Right lobe of liver (tissue), 6 donors: ENCODE data around the gene DAPK1. TPM values are rescaled to one million over a fixed set of nuclear protein-coding genes. Genes with fewer than 3 reads are reported as not detected.

Experiments used
- ATAC-seq, 4 donors: fragments of 200-7000 bp; cut with Tn5 transposase; one replicate each; pipeline ENCODE4 v1.9.1; 2020; ENCODE audit warnings: mild to moderate bottlenecking in 4 of 4, moderate library complexity in 4 of 4
- DNase-seq, 3 donors: peaks; one replicate each; pipeline ENCODE4 v3.0.0-alpha.2; 2020
- H3K27ac ChIP-seq, 3 donors: fragments of 200-600 bp; one replicate each; pipeline ENCODE4 v1.8.0; 2022
- H3K27me3 ChIP-seq, 2 donors: fragments of 200-600 bp; one replicate each; pipeline ENCODE4 v1.8.0; 2022
- H3K36me3 ChIP-seq, 4 donors: fragments of 200-600 bp; sonication (generic) in 1 of 4; one replicate each; pipeline versions ENCODE4 v1.5.1 to v1.8.0; 2017 to 2022; ENCODE audit warnings: control low read depth in 1 of 4
- H3K4me1 ChIP-seq, 4 donors: fragments of 200-600 bp; sonication (generic) in 1 of 4; one replicate each; pipeline versions ENCODE4 v1.5.1 to v1.8.0; 2017 to 2022; ENCODE audit warnings: control low read depth in 1 of 4
- H3K4me3 ChIP-seq, 3 donors: fragments of 200-600 bp; one replicate each; pipeline ENCODE4 v1.8.0; 2022
- H3K9me3 ChIP-seq, 4 donors: fragments of 200-600 bp; sonication (generic) in 1 of 4; one replicate each; pipeline versions ENCODE4 v1.5.1 to v1.8.0; 2017 to 2022; ENCODE audit warnings: control low read depth in 1 of 4
- POLR2A ChIP-seq: fragments of 450-650 bp; IDR thresholded peaks from one replicate; pipeline ENCODE4 v1.6.1; 2017; ENCODE audit warnings: antibody characterized with exemption, mild to moderate bottlenecking
- WGBS: methylation state at CpG from one replicate; pipeline ENCODE4 v1.1.6; 2018; ENCODE audit warnings: low coverage, low lambda C conversion rate; ENCODE audit not compliant: insufficient coverage; ENCODE audit errors: missing lambda C conversion rate; 5-methylcytosine and 5-hydroxymethylcytosine counted together
- intact Hi-C, 2 donors: fragments of 100-400 bp; cut with DNase I; formaldehyde crosslinking; loops; one replicate each; pipeline versions ENCODE4 v1.11.2 to v1.14.1; 2022
- total RNA-seq, 6 experiments: library from RNA; depleted of rRNA in 2 of 6; stranded (reverse); fragments of >200 nt in 2 of 6; fragmentation: NEBNext Ultra II Directional in 3 of 6; extraction: Animal tissue kit (Norgen Biotek cat#: 25700) in 3 of 6; gene quantifications; one replicate each; pipeline versions ENCODE4 v1.1.0 to v1.2.4, GENCODE V29; 2016 to 2023
- TF ChIP-seq, protein P1 (sequence below), 4 donors: fragments of 200-600 bp in 3 of 4; fragments of 450-650 bp in 1 of 4; IDR thresholded peaks; one replicate each; pipeline versions ENCODE4 v1.5.1 to v1.8.0; 2016 to 2022; ENCODE audit warnings: antibody characterized with exemption in 4 of 4, mild to moderate bottlenecking in 2 of 4
- donor health status: DM: no; HTN: yes; CAD: no.
- donor health status: DM: no; HTN: no; CAD: no.
- donor health status: DM: no; HTN: no; CAD: no.
- donor health status: DM: no; HTN: yes; CAD: no.
- donor health status: DM: no; HTN: yes; CAD: no.

DAPK1 gene
- total RNA-seq, 6 experiments from 2014 or later = 17.4 to 55.0 (median 33.9) TPM

DNA sequence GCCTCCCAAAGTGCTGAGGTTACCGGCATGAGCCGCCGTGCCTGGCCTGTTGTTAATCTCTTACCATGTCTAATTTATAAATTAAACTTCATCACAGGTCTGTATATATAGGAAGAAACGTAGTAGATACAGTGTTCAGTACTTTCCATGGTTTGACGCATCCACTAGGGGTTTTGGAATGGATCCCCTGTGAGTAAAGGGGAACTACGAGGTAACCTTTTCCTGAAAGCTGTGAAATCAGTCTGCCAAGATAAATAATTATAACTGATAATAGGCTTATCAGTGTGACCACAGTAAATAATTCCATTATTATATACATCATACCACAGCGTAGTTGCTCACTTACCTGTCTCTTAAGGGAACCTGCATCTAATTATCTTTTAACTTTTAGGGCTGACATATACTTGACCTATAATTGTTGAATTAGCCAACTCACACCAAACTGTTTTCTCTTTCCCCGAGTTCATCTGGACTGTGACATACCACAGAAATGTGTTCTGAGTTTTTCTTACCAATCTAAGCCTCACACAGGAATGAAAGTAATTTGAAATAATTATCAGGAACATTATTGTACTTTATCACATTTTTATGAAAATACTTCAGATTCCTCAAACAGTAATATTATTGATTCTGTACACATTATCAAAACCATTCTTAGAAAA lies 42.9 kb downstream of the DAPK1 start:
- no peak for ATAC-seq
- H3K9me3 ChIP-seq = no peaks in the 10 kb centered on the region

DNA sequence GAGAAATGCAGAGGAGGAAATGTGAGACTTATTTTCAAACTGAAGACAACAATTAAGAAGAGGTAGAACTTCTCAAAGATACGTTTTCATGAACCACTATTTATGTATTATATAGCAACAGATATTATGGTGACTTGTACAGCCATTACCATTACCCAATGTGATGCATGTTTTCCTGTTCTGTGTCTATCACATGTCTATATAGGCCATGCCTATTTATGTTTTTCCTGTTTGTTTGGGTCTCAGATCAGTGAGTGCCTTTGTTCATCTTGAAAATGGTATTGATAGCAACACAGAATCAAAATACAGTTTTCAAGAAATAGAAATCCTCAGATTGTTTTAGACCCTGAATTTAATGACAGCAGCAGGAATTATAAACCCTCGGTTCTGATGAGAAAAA lies 44.0 kb downstream of the DAPK1 start:
- H3K36me3 ChIP-seq = no peaks in the 10 kb centered on the region
- no peak overlapping the region for H3K27ac ChIP-seq
- no peak for DNase-seq
- no peak for TF ChIP-seq POLR2A
- TF ChIP-seq, protein P1, sequence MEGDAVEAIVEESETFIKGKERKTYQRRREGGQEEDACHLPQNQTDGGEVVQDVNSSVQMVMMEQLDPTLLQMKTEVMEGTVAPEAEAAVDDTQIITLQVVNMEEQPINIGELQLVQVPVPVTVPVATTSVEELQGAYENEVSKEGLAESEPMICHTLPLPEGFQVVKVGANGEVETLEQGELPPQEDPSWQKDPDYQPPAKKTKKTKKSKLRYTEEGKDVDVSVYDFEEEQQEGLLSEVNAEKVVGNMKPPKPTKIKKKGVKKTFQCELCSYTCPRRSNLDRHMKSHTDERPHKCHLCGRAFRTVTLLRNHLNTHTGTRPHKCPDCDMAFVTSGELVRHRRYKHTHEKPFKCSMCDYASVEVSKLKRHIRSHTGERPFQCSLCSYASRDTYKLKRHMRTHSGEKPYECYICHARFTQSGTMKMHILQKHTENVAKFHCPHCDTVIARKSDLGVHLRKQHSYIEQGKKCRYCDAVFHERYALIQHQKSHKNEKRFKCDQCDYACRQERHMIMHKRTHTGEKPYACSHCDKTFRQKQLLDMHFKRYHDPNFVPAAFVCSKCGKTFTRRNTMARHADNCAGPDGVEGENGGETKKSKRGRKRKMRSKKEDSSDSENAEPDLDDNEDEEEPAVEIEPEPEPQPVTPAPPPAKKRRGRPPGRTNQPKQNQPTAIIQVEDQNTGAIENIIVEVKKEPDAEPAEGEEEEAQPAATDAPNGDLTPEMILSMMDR (IDR thresholded peaks at IDR 0.05) = no peak
- H3K27me3 ChIP-seq = no peaks in the 10 kb centered on the region
- intact Hi-C loops = no loop called here
- no peaks in the 10 kb centered on the region for H3K9me3 ChIP-seq
- H3K4me3 ChIP-seq = no peak overlapping the region
- no peaks in the 10 kb centered on the region for H3K4me1 ChIP-seq
- ATAC-seq = no peak
- 83% methylated on average over 2 of the region's 2 CpGs for WGBS

More for the DNA sequence above, 42.9 kb downstream of the DAPK1 start:
- TF ChIP-seq POLR2A = no peak
- TF ChIP-seq, protein P1 (IDR thresholded peaks at IDR 0.05) = no peak
- no peak overlapping the region for H3K4me3 ChIP-seq
- 73% methylated on average over 8 of the region's 8 CpGs for WGBS
- no peaks in the 10 kb centered on the region for H3K36me3 ChIP-seq
- no peaks in the 10 kb centered on the region for H3K27me3 ChIP-seq
- no peaks in the 10 kb centered on the region for H3K4me1 ChIP-seq
- no peak overlapping the region for H3K27ac ChIP-seq
- intact Hi-C loops = no loop called here
- DNase-seq = no peak

DNA sequence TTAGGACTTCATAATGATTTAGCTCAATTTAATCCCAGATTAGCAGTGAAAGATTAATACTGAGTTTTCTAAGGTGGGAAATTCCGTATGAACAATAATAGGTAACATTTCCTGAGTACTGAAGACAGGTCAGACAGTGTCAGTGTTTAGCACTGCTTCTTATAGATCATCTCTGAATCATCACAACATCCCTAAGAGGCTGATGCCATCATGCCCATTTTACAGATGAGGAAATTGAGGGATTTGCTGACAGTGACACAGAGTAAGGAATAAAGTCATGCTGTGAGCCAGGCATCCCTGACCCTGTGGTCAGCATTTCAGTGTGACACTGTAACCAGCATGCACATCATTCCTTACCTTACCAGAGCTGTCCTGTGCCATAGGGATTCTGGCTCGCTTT lies 44.5 kb downstream of the DAPK1 start:
- Histone ChIP-seq H3K4me1 (no peaks in the 10 kb centered on the region), H3K27me3 (no peaks in the 10 kb centered on the region), H3K9me3 (no peaks in the 10 kb centered on the region), H3K36me3 (no peaks in the 10 kb centered on the region), H3K4me3 (no peak overlapping the region), H3K27ac (no peak overlapping the region)
- no peak for ATAC-seq
- TF ChIP-seq POLR2A = no peak
- TF ChIP-seq, protein P1 (IDR thresholded peaks at IDR 0.05) = no peak
- WGBS = 88% methylated on average over 2 of the region's 2 CpGs
- no peak for DNase-seq
- intact Hi-C loops = no loop called here

DNA sequence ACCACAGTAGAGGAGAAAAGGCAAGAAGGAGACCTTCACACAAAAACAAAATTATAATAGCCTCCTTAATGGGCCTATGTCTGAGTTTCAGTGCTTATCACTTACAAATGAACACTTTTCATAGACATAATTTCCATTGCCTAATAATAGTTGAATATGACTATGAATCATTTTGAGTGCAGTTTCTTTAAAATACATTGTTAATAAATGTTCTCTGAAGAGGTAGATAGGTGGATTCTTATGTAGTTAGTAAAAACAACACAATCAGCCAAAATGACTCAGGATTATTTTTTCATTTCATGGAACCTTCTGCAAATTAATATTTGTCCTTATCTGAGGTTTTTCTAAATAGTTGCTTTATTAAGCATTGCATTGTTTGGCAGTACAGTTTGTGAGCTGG lies 45.6 kb downstream of the DAPK1 start:
- H3K36me3 ChIP-seq = no peaks in the 10 kb centered on the region
- no peaks in the 10 kb centered on the region for H3K27me3 ChIP-seq
- H3K4me3 ChIP-seq = no peak overlapping the region
- intact Hi-C loops = no loop called here
- no peaks in the 10 kb centered on the region for H3K9me3 ChIP-seq
- no peak for DNase-seq
- no peak overlapping the region for H3K27ac ChIP-seq
- no peak for ATAC-seq
- TF ChIP-seq, protein P1 (IDR thresholded peaks at IDR 0.05) = no peak
- TF ChIP-seq POLR2A = no peak
- H3K4me1 ChIP-seq = no peaks in the 10 kb centered on the region

DNA sequence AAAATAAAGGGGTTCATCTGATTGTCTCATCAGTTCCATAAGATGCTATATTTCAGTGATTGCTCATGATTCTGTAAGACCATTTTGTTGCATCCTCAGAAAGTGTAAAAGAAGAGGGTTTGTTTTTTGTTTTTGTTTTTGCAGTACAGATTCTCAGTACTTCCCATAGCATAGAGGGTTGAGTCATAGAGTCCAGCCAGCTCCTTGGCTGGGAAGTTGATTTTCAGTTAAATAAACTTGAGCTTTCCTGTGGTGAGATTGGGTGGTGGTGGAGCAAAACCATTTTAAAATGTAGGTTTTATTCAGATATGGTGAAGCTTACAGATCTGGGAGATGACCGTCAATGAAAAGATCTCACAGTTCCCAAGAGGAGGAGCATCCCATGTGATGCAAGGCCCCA lies 48.2 kb downstream of the DAPK1 start:
- DNase-seq (no peak), ATAC-seq (no peak)
- Histone ChIP-seq H3K4me3 (no peak overlapping the region), H3K27me3 (no peaks in the 10 kb centered on the region), H3K36me3 (no peaks in the 10 kb centered on the region), H3K9me3 (no peaks in the 10 kb centered on the region), H3K27ac (no peak overlapping the region), H3K4me1 (peaks cover 0 to 8% (median 0%) of the 10 kb centered on the region in 4 donors)
- intact Hi-C loops = no loop called here
- 67% methylated on average over 1 of the region's 1 CpG for WGBS
- TF ChIP-seq POLR2A = no peak
- TF ChIP-seq, protein P1 (IDR thresholded peaks at IDR 0.05) = no peak
